Measurements from ENCODE around the gene KIF1B.

GRCh38 chr1:10324627-10325026 lies 114.3 kb downstream of the KIF1B start:
- TF ChIP-seq POLR2A (IDR thresholded peaks at IDR 0.05): no peak
- no peak for TF ChIP-seq CTCF (IDR thresholded peaks at IDR 0.05)
- no peak for TF ChIP-seq EP300 (IDR thresholded peaks at IDR 0.05)
